Keratinocyte (primary cell): Measurements from ENCODE around the gene SYF2. TPM values are rescaled to one million over a fixed set of nuclear protein-coding genes. Genes with fewer than 3 reads are reported as not detected.

ENCODE experiments used
- DNase-seq: peaks from one replicate; pipeline ENCODE4 v3.0.0-alpha.2; 2011; ENCODE audit warnings: low read depth, missing footprints, low spot score
- FAIRE-seq: peaks from 2 replicates; lab custom pipeline; 2011; peaks lifted over from hg19 to GRCh38; lab: Jason Lieb, UNC
- H2AFZ ChIP-seq: 2 replicates; pipeline ENCODE4 v1.6.0; 2012; ENCODE audit warnings: low read length, control low read depth, inconsistent platforms; ENCODE audit not compliant: control insufficient read depth
- H3K27ac ChIP-seq: 2 replicates; pipeline ENCODE4 v1.5.1; 2011; ENCODE audit warnings: low read length; ENCODE audit not compliant: control insufficient read depth, insufficient read depth
- H3K27me3 ChIP-seq: 3 replicates; pipeline ENCODE4 v1.6.0; 2011; ENCODE audit warnings: low read length; ENCODE audit not compliant: control insufficient read depth, insufficient read depth; ENCODE audit errors: extremely low read depth
- H3K36me3 ChIP-seq, 2 experiments: 2 replicates in 1 of 2; 3 replicates in 1 of 2; pipeline ENCODE4 v1.5.1; 2011; ENCODE audit warnings: low read length in 2 of 2, mild to moderate bottlenecking in 1 of 2; ENCODE audit not compliant: control insufficient read depth in 2 of 2, insufficient read depth in 2 of 2; ENCODE audit errors: extremely low read depth in 1 of 2
- H3K4me1 ChIP-seq: 3 replicates; pipeline ENCODE4 v1.5.1; 2011; ENCODE audit warnings: low read length; ENCODE audit not compliant: control insufficient read depth, insufficient read depth; ENCODE audit errors: extremely low read depth
- H3K4me2 ChIP-seq: 3 replicates; pipeline ENCODE4 v1.6.0; 2011; ENCODE audit warnings: low read depth, low read length; ENCODE audit not compliant: control insufficient read depth, insufficient read depth; ENCODE audit errors: extremely low read depth
- H3K4me3 ChIP-seq, 3 experiments: fragments of 200-600 bp in 1 of 3; sonication (generic) in 1 of 3; 2 replicates in 2 of 3; 3 replicates in 1 of 3; pipeline ENCODE4 v1.5.1; 2011 to 2016; ENCODE audit warnings: low read length in 3 of 3, mild to moderate bottlenecking in 3 of 3, control low read depth in 2 of 3, inconsistent platforms in 1 of 3, low read depth in 1 of 3, mixed read lengths in 1 of 3, mixed run types in 1 of 3, moderate library complexity in 1 of 3; ENCODE audit not compliant: control insufficient read depth in 2 of 3, insufficient read depth in 2 of 3; ENCODE audit errors: extremely low read depth in 1 of 3
- H3K79me2 ChIP-seq: 2 replicates; pipeline ENCODE4 v1.6.0; 2012; ENCODE audit warnings: low read length; ENCODE audit not compliant: control insufficient read depth, insufficient read depth
- H3K9ac ChIP-seq: 3 replicates; pipeline ENCODE4 v1.6.0; 2011; ENCODE audit warnings: low read length; ENCODE audit not compliant: control insufficient read depth, insufficient read depth; ENCODE audit errors: extremely low read depth
- H3K9me1 ChIP-seq: 3 replicates; pipeline ENCODE4 v1.6.0; 2011; ENCODE audit warnings: low read length; ENCODE audit not compliant: control insufficient read depth, insufficient read depth; ENCODE audit errors: extremely low read depth
- H3K9me3 ChIP-seq: 2 replicates; pipeline ENCODE4 v1.5.1; 2012; ENCODE audit warnings: low read depth, low read length; ENCODE audit not compliant: control insufficient read depth
- H4K20me1 ChIP-seq: 3 replicates; pipeline ENCODE4 v1.6.0; 2011; ENCODE audit warnings: low read length; ENCODE audit not compliant: control insufficient read depth, insufficient read depth; ENCODE audit errors: extremely low read depth
- CTCF ChIP-seq, 3 experiments: IDR thresholded peaks in 1 of 3; conservative IDR thresholded peaks in 1 of 3; optimal IDR thresholded peaks in 1 of 3; 2 replicates in 2 of 3; 3 replicates in 1 of 3; pipeline versions ENCODE3 to v1.5.1; 2011; ENCODE audit warnings: low read length in 3 of 3, mild to moderate bottlenecking in 3 of 3, moderate library complexity in 2 of 3, control low read depth in 1 of 3, inconsistent platforms in 1 of 3; ENCODE audit not compliant: insufficient read depth in 2 of 3; ENCODE audit errors: extremely low read depth in 1 of 3
- EZH2 ChIP-seq: IDR thresholded peaks from one replicate; pipeline ENCODE4 v1.6.1; 2012; ENCODE audit warnings: inconsistent platforms, mild to moderate bottlenecking, low read length, moderate library complexity
- dilution Hi-C: fragments of 300-500 bp; cut with MboI; formaldehyde crosslinking; loops from one replicate; pipeline ENCODE4 v1.7.0; 2020; ENCODE audit warnings: low sequenced_read_pairs; ENCODE audit not compliant: extremely low pct_ligation_motif_present
- polyA plus RNA-seq, 5 experiments: library from polyadenylated mRNA; depleted of rRNA in 3 of 5; stranded (reverse) in 3 of 5; stranded (forward) in 1 of 5; unstranded in 1 of 5; fragments of >200 nt; gene quantifications; 1 replicate in 1 of 5; 2 replicates in 3 of 5; 3 replicates in 1 of 5; pipeline versions ENCODE4 v1.2.1 to v1.2.3, GENCODE V29; 2011 to 2012; ENCODE audit warnings: missing spikeins in 2 of 5, low read depth in 1 of 5, low replicate concordance in 1 of 5

The SYF2 gene
- polyA plus RNA-seq, 1 donor (not counting 4 experiments of a cell fraction or from before 2014, with no cell fraction given), result 31.8 TPM

- no peak for TF ChIP-seq EZH2
- TF ChIP-seq CTCF (optimal IDR thresholded peaks at IDR 0.05 in 1 of 3, IDR thresholded peaks at IDR 0.05 in 1 of 3, conservative IDR thresholded peaks at IDR 0.05 in 1 of 3; ENCODE audit: extremely low read depth in 1 of 3, insufficient read depth in 2 of 3, low read length in 3 of 3), result no peak
- H3K9me1 ChIP-seq, result no peaks in the 10 kb centered on the region
- H3K36me3 ChIP-seq, result no peaks in the 10 kb centered on the region
- no peak overlapping the region for H3K4me3 ChIP-seq
- H3K27me3 ChIP-seq, result peaks cover 4% of the 10 kb centered on the region
- no peak overlapping the region for H2AFZ ChIP-seq
- no peak for FAIRE-seq
- DNase-seq, result no peak
- H3K79me2 ChIP-seq, result no peaks in the 10 kb centered on the region
- dilution Hi-C loops, result no loop called here
- no peak overlapping the region for H3K27ac ChIP-seq
- H3K4me1 ChIP-seq, result peaks cover 3% of the 10 kb centered on the region
- H3K9ac ChIP-seq, result no peak overlapping the region
- no peak overlapping the region for H3K4me2 ChIP-seq
- H3K9me3 ChIP-seq, result no peaks in the 10 kb centered on the region
- no peaks in the 10 kb centered on the region for H4K20me1 ChIP-seq
Observed at GRCh38 chr1:25186161-25187007, 45.9 kb downstream of the SYF2 start.

- Histone ChIP-seq H3K27ac (no peak overlapping the region), H3K9ac (no peak overlapping the region), H4K20me1 (no peaks in the 10 kb centered on the region), H3K9me1 (no peaks in the 10 kb centered on the region), H3K4me3 (no peak overlapping the region), H3K27me3 (peaks cover 4% of the 10 kb centered on the region), H3K4me1 (peaks cover 3% of the 10 kb centered on the region), H3K36me3 (no peaks in the 10 kb centered on the region), H3K9me3 (no peaks in the 10 kb centered on the region), H3K4me2 (no peak overlapping the region), H3K79me2 (no peaks in the 10 kb centered on the region), H2AFZ (no peak overlapping the region)
- FAIRE-seq (no peak), DNase-seq (no peak)
- dilution Hi-C loops, result no loop called here
- no peak for TF ChIP-seq EZH2
- no peak for TF ChIP-seq CTCF (optimal IDR thresholded peaks at IDR 0.05 in 1 of 3, IDR thresholded peaks at IDR 0.05 in 1 of 3, conservative IDR thresholded peaks at IDR 0.05 in 1 of 3; ENCODE audit: extremely low read depth in 1 of 3, insufficient read depth in 2 of 3, low read length in 3 of 3)
Observed at GRCh38 chr1:25185409-25186160, 46.7 kb downstream of the SYF2 start.
